GM12878 (cell line): Measurements from ENCODE around the gene GUCY1A2. TPM values are rescaled to one million over a fixed set of nuclear protein-coding genes. Genes with fewer than 3 reads are reported as not detected.

Experiments
- ATAC-seq: fragments of 200-7000 bp; cut with Tn5 transposase; 3 replicates; pipeline ENCODE4 v1.9.1; 2020; ENCODE audit warnings: mild to moderate bottlenecking, moderate library complexity
- BruUV-seq: library from RNA; stranded (reverse); fragments of 400-500 nt; replicated peaks from 2 replicates; lab custom pipeline; 2021; lab: Mats Ljungman, UMichigan
- CTCF ChIA-PET: fragments of 300-600 bp; sonication (Branson Sonifier 250); formaldehyde crosslinking; extraction: SDS; loops from one replicate; lab custom pipeline; 2021; ENCODE audit warnings: inconsistent platforms; lab: Yijun Ruan, JAX
- POLR2A ChIA-PET: fragments of 350-600 bp; formaldehyde crosslinking; extraction: SDS; loops from one replicate; lab custom pipeline; 2021; ENCODE audit warnings: inconsistent platforms; lab: Charles Lee
- RAD21 ChIA-PET: fragments of 300-600 bp; sonication (Branson Sonifier 250); formaldehyde crosslinking; loops from one replicate; lab custom pipeline; 2023; ENCODE audit warnings: antibody characterized with exemption; ENCODE audit not compliant: unreplicated experiment; lab: Charles Lee
- SMC1A ChIA-PET: fragments of 300-600 bp; sonication (Branson Sonifier 250); formaldehyde crosslinking; loops from one replicate; lab custom pipeline; 2023; ENCODE audit not compliant: unreplicated experiment, uncharacterized antibody; lab: Charles Lee
- DNase-seq: peaks from one replicate; pipeline ENCODE4 v3.0.0-alpha.2; 2011; ENCODE audit warnings: low read depth, low spot score
- FAIRE-seq: peaks from 3 replicates; lab custom pipeline; 2011; peaks lifted over from hg19 to GRCh38; lab: Jason Lieb, UNC
- H2AFZ ChIP-seq: 2 replicates; pipeline ENCODE4 v1.6.0; 2011; ENCODE audit warnings: low read depth, low read length, control low read depth; ENCODE audit not compliant: control insufficient read depth
- H3K27ac ChIP-seq: 2 replicates; pipeline ENCODE4 v1.5.1; 2011; ENCODE audit warnings: control low read depth; ENCODE audit not compliant: control insufficient read depth, insufficient read depth
- H3K27me3 ChIP-seq, 2 experiments: replicated peaks in 1 of 2; 2 replicates each; pipeline versions ENCODE4 v1.6.0 to v1.6.1; 2011; ENCODE audit warnings: low read length in 1 of 2; ENCODE audit not compliant: control insufficient read depth in 2 of 2, insufficient read depth in 2 of 2
- H3K36me3 ChIP-seq, 2 experiments: 2 replicates each; pipeline ENCODE4 v1.5.1; 2011; ENCODE audit warnings: low read length in 1 of 2; ENCODE audit not compliant: control insufficient read depth in 2 of 2, insufficient read depth in 2 of 2
- H3K4me1 ChIP-seq: 2 replicates; pipeline ENCODE4 v1.6.1; 2011; ENCODE audit warnings: mild to moderate bottlenecking, low read length, moderate library complexity, mixed read lengths; ENCODE audit not compliant: control insufficient read depth, insufficient read depth
- H3K4me2 ChIP-seq: 2 replicates; pipeline ENCODE4 v1.6.0; 2011; ENCODE audit warnings: control low read depth; ENCODE audit not compliant: control insufficient read depth, insufficient read depth
- H3K4me3 ChIP-seq: fragments of 200-600 bp; sonication (generic); 2 replicates; pipeline ENCODE4 v1.5.1; 2016
- H3K79me2 ChIP-seq: 2 replicates; pipeline ENCODE4 v1.6.0; 2011; ENCODE audit warnings: low read length; ENCODE audit not compliant: control insufficient read depth, insufficient read depth
- H3K9ac ChIP-seq: 2 replicates; pipeline ENCODE4 v1.8.0; 2011; ENCODE audit warnings: low read length, control low read depth, mixed read lengths; ENCODE audit not compliant: control insufficient read depth, insufficient read depth
- H3K9me3 ChIP-seq: replicated peaks from 3 replicates; pipeline ENCODE4 v1.5.1; 2011; ENCODE audit warnings: mild to moderate bottlenecking, low read length; ENCODE audit not compliant: control insufficient read depth, insufficient read depth
- H4K20me1 ChIP-seq: 2 replicates; pipeline ENCODE4 v1.6.0; 2011; ENCODE audit not compliant: control insufficient read depth, insufficient read depth
- ASH2L ChIP-seq: fragments of 300-600, 200-600 bp; sonication (generic); IDR thresholded peaks from 2 replicates; pipeline ENCODE4 v1.6.1; 2017; ENCODE audit warnings: low read depth, mild to moderate bottlenecking, borderline replicate concordance
- BCL3 ChIP-seq: IDR thresholded peaks from 2 replicates; pipeline ENCODE4 v1.6.1; 2011; ENCODE audit warnings: borderline replicate concordance, low read depth, mild to moderate bottlenecking, moderate library complexity, low read length; ENCODE audit not compliant: insufficient read depth, poor library complexity, severe bottlenecking
- CBX5 ChIP-seq: sonication (generic); IDR thresholded peaks from 2 replicates; pipeline ENCODE4 v1.6.1; 2016; ENCODE audit warnings: low read depth, moderate library complexity, mild to moderate bottlenecking, inconsistent platforms
- CHD2 ChIP-seq: IDR thresholded peaks from 2 replicates; pipeline ENCODE4 v1.6.1; 2011; ENCODE audit warnings: low read depth, low read length, improper control_type of control experiment, borderline replicate concordance
- EP300 ChIP-seq, 2 experiments: fragments of 150-350 bp in 1 of 2; IDR thresholded peaks; 2 replicates each; pipeline ENCODE4 v1.6.1; 2011 to 2012; ENCODE audit warnings: low read depth in 2 of 2, low read length in 2 of 2, borderline replicate concordance in 1 of 2, improper control_type of control experiment in 1 of 2, inconsistent platforms in 1 of 2; ENCODE audit not compliant: control insufficient read depth in 1 of 2
- ESRRA ChIP-seq: IDR thresholded peaks from 2 replicates; pipeline ENCODE4 v1.6.1; 2012; ENCODE audit warnings: mild to moderate bottlenecking, low read length, improper control_type of control experiment
- HDAC6 ChIP-seq: fragments of 200-600 bp; sonication (generic); IDR thresholded peaks from one replicate; pipeline ENCODE4 v1.8.0; 2017; ENCODE audit warnings: antibody characterized with exemption; ENCODE audit not compliant: unreplicated experiment
- JUND ChIP-seq: IDR thresholded peaks from 2 replicates; pipeline ENCODE4 v1.6.1; 2012; ENCODE audit warnings: low read depth, mild to moderate bottlenecking, low read length, improper control_type of control experiment, moderate library complexity
- NFYA ChIP-seq: IDR thresholded peaks from 2 replicates; pipeline ENCODE4 v1.6.1; 2011; ENCODE audit warnings: low read depth, mild to moderate bottlenecking, low read length, improper control_type of control experiment, borderline replicate concordance
- PAX8 ChIP-seq: fragments of 450-650 bp; IDR thresholded peaks from 2 replicates; pipeline ENCODE4 v1.6.1; 2017; ENCODE audit warnings: mild to moderate bottlenecking, moderate library complexity
- RB1 ChIP-seq: fragments of 450-650 bp; formaldehyde crosslinking; IDR thresholded peaks from 2 replicates; pipeline ENCODE4 v1.6.1; 2017; ENCODE audit warnings: mild to moderate bottlenecking, borderline replicate concordance
- SREBF1 ChIP-seq: IDR thresholded peaks from 2 replicates; pipeline ENCODE4 v1.6.1; 2012; ENCODE audit warnings: mild to moderate bottlenecking, low read length
- ZBED1 ChIP-seq: IDR thresholded peaks from 2 replicates; pipeline ENCODE4 v1.6.1; 2016; ENCODE audit warnings: borderline replicate concordance
- ZNF217 ChIP-seq: fragments of 450-650 bp; IDR thresholded peaks from 2 replicates; pipeline ENCODE4 v1.6.1; 2017; ENCODE audit warnings: antibody characterized with exemption, mild to moderate bottlenecking
- ZNF384 ChIP-seq: IDR thresholded peaks from 2 replicates; pipeline ENCODE4 v1.6.1; 2012; ENCODE audit warnings: low read depth, mild to moderate bottlenecking, low read length, improper control_type of control experiment, borderline replicate concordance
- ZZZ3 ChIP-seq: IDR thresholded peaks from 2 replicates; pipeline ENCODE4 v1.6.1; 2011; ENCODE audit warnings: low read depth; ENCODE audit not compliant: control insufficient read depth, insufficient read length
- WGBS: methylation state at CpG from one replicate; pipeline ENCODE4 v1.1.6; 2016; ENCODE audit warnings: low lambda C conversion rate; ENCODE audit not compliant: insufficient replicate concordance, insufficient coverage; ENCODE audit errors: missing lambda C conversion rate; 5-methylcytosine and 5-hydroxymethylcytosine counted together
- in situ Hi-C: fragments of 300-500 bp; cut with MboI; formaldehyde crosslinking; loops from 9 replicates; pipeline ENCODE4 v1.14.3; 2018; ENCODE audit warnings: mixed read lengths
- intact Hi-C: fragments of 100-400 bp; cut with micrococcal nuclease; formaldehyde crosslinking; loops from one replicate; pipeline ENCODE4 v1.14.2; 2022; ENCODE audit not compliant: unreplicated experiment
- polyA plus RNA-seq, 11 experiments: library from polyadenylated mRNA; depleted of rRNA in 4 of 11; unstranded in 6 of 11; stranded (reverse) in 5 of 11; fragments of >200 nt; fragmentation: Nextera tagmentation in 4 of 11; fragmentation: Illumina TruSeq in 1 of 11; extraction: Ambion mirVana in 4 of 11; extraction: Trizol in 1 of 11; gene quantifications; 1 replicate in 1 of 11; 2 replicates in 10 of 11; pipeline versions ENCODE4 v1.2.1 to v1.2.3, GENCODE V29; 2011 to 2016; ENCODE audit warnings: inconsistent platforms in 2 of 11, missing spikeins in 2 of 11, low read depth in 1 of 11
- total RNA-seq, 4 experiments: library from RNA; depleted of rRNA in 3 of 4; stranded (reverse); fragments of >200 nt in 3 of 4; fragmentation: Illumina TruSeq in 1 of 4; extraction: Trizol in 1 of 4; gene quantifications; 2 replicates each; pipeline versions ENCODE4 v1.2.1 to v1.2.3, GENCODE V29; 2013 to 2021

GUCY1A2 gene
- total and polyA plus RNA-seq, 10 of the 15 experiments (the other 5 are each of a cell fraction or from before 2014, with no cell fraction given) = under 0.01 to 0.03 (median under 0.01) TPM; not detected in 4

- no peak for ATAC-seq
- Histone ChIP-seq H3K79me2 (no peaks in the 10 kb centered on the region), H3K4me1 (no peaks in the 10 kb centered on the region)
- BruUV-seq = no TSS peak
- intact Hi-C loops = no loop called here
- WGBS = 12% methylated on average over 3 of the region's 3 CpGs
- CTCF ChIA-PET = no interaction called here
- TF ChIP-seq ASH2L (no peak), ZZZ3 (no peak), SREBF1 (no peak), ZNF384 (no peak), ESRRA (no peak), JUND (no peak), CBX5 (no peak), EP300 (IDR thresholded peaks at IDR 0.05; ENCODE audit: borderline replicate concordance in 1 of 2, control insufficient read depth in 1 of 2, low read depth in 2 of 2, low read length in 2 of 2) (no peak), PAX8 (no peak), BCL3 (no peak), HDAC6 (no peak), CHD2 (no peak), ZBED1 (no peak), RB1 (no peak), NFYA (no peak), ZNF217 (no peak)
- TF ChIP-seq, all 136 proteins: peak for 0
- ChIA-PET SMC1A (no interaction called here), RAD21 (no interaction called here), POLR2A (no interaction called here)
- Histone ChIP-seq H3K9me3 (no peaks in the 10 kb centered on the region), H3K36me3 (no peaks in the 10 kb centered on the region), H3K4me2 (no peak overlapping the region), H3K27me3 (no peaks in the 10 kb centered on the region), H4K20me1 (no peaks in the 10 kb centered on the region), H3K27ac (no peak overlapping the region), H3K9ac (no peak overlapping the region), H3K4me3 (no peak overlapping the region), H2AFZ (no peak overlapping the region)
- no peak for DNase-seq
- FAIRE-seq = no peak
- in situ Hi-C loops = no loop called here
These were observed 339.1 kb downstream of the GUCY1A2 start for GRCh38 chr11:106679181-106679580.
